ENCODE results near the gene SLC8A1. TPM values are rescaled to one million over a fixed set of nuclear protein-coding genes. Genes with fewer than 3 reads are reported as not detected.

SLC8A1 gene
- total and polyA plus RNA-seq, 10 of the 15 experiments (the other 5 are each of a cell fraction or from before 2014, with no cell fraction given), result under 0.01 to 1.2 (median 0.01) TPM; not detected in 3

- TF ChIP-seq TCF12 (IDR thresholded peaks at IDR 0.05; ENCODE audit: low read depth, low read length) (no peak), SPI1 (IDR thresholded peaks at IDR 0.05; ENCODE audit: borderline replicate concordance, insufficient read depth, low read depth, low read length) (no peak), FOXK2 (IDR thresholded peaks at IDR 0.05) (no peak), JUNB (IDR thresholded peaks at IDR 0.05) (no peak), KLF5 (IDR thresholded peaks at IDR 0.05; ENCODE audit: partially characterized antibody) (no peak), ZNF217 (IDR thresholded peaks at IDR 0.05) (no peak), RFX5 (IDR thresholded peaks at IDR 0.05; ENCODE audit: low read depth, low read length) (no peak), EGR1 (IDR thresholded peaks at IDR 0.05; ENCODE audit: borderline replicate concordance in 1 of 2, low read depth in 2 of 2, low read length in 2 of 2) (no peak), RELB (IDR thresholded peaks at IDR 0.05; ENCODE audit: low read depth) (no peak), ASH2L (IDR thresholded peaks at IDR 0.05; ENCODE audit: borderline replicate concordance, low read depth) (no peak), CEBPB (IDR thresholded peaks at IDR 0.05; ENCODE audit: borderline replicate concordance in 1 of 2, low read depth in 2 of 2, low read length in 2 of 2) (no peak), PRDM15 (CRISPR knock-in tag; IDR thresholded peaks at IDR 0.05) (no peak)
- no peaks in the 10 kb centered on the region for H3K79me2 ChIP-seq (ENCODE audit: control insufficient read depth, insufficient read depth, low read length)
- whole genome bisulfite sequencing (ENCODE audit: insufficient coverage, insufficient replicate concordance, low lambda C conversion rate, missing lambda C conversion rate), result 37% methylated on average over 8 of the region's 8 CpGs
- no peak overlapping the region for H2AFZ ChIP-seq (ENCODE audit: control insufficient read depth, low read depth, low read length)
- H3K4me2 ChIP-seq (ENCODE audit: control insufficient read depth, insufficient read depth), result no peak overlapping the region
- no peaks in the 10 kb centered on the region for H3K27me3 ChIP-seq (replicated peaks in 1 of 2; ENCODE audit: control insufficient read depth in 2 of 2, insufficient read depth in 2 of 2, low read length in 1 of 2)
- no peak overlapping the region for H3K4me3 ChIP-seq
- H3K27ac ChIP-seq (ENCODE audit: control insufficient read depth, insufficient read depth), result no peak overlapping the region
- CTCF ChIA-PET, result no interaction called here
- RAD21 ChIA-PET (ENCODE audit: unreplicated experiment), result no interaction called here
- FAIRE-seq, result no peak
- in situ Hi-C loops (cut with MboI) (no loop called here), intact Hi-C loops (cut with micrococcal nuclease; ENCODE audit: unreplicated experiment) (no loop called here)
- H3K9me3 ChIP-seq (replicated peaks; ENCODE audit: control insufficient read depth, insufficient read depth, low read length), result no peaks in the 10 kb centered on the region
- no peak overlapping the region for H3K9ac ChIP-seq (ENCODE audit: control insufficient read depth, insufficient read depth, low read length)
- no peaks in the 10 kb centered on the region for H3K36me3 ChIP-seq (ENCODE audit: control insufficient read depth in 2 of 2, insufficient read depth in 2 of 2, low read length in 1 of 2)
- BruUV-seq (replicated peaks), result no TSS peak
- no peak for ATAC-seq
- no peak for DNase-seq (ENCODE audit: low read depth, low spot score)
- no peaks in the 10 kb centered on the region for H3K4me1 ChIP-seq (ENCODE audit: control insufficient read depth, insufficient read depth, low read length)
- SMC1A ChIA-PET (ENCODE audit: uncharacterized antibody, unreplicated experiment), result no interaction called here
- POLR2A ChIA-PET, result no interaction called here
- H4K20me1 ChIP-seq (ENCODE audit: control insufficient read depth, insufficient read depth), result no peaks in the 10 kb centered on the region
These were observed 93.1 kb downstream of the SLC8A1 start for GRCh38 chr2:40358783-40359182.

Data from GM12878 (cell line).